ENCODE results near the gene CLCN5.

CLCN5 gene

GRCh38 chrX:50093625-50094024 is 171.2 kb downstream of the CLCN5 start:
- no peak overlapping the region for H3K4me3 ChIP-seq (replicated peaks; ENCODE audit: low read depth, low read length)
- DNase-seq (ENCODE audit: low read depth): no peak

GRCh38 chrX:50097071-50097470 is 174.7 kb downstream of the CLCN5 start:
- no peak for TF ChIP-seq CTCF (IDR thresholded peaks at IDR 0.05; ENCODE audit: low read length, missing control alignments)
- no peak for DNase-seq (ENCODE audit: low read depth)

More at GRCh38 chrX:50093625-50094024, 171.2 kb downstream of the CLCN5 start:
- no peak for TF ChIP-seq CTCF (IDR thresholded peaks at IDR 0.05; ENCODE audit: low read length, missing control alignments)

GRCh38 chrX:50098241-50098640 is 175.8 kb downstream of the CLCN5 start:
- no peak overlapping the region for H3K4me3 ChIP-seq (replicated peaks; ENCODE audit: low read depth, low read length)
- DNase-seq (ENCODE audit: low read depth): no peak
- TF ChIP-seq CTCF (IDR thresholded peaks at IDR 0.05; ENCODE audit: low read length, missing control alignments): no peak

More at GRCh38 chrX:50097071-50097470, 174.7 kb downstream of the CLCN5 start:
- H3K4me3 ChIP-seq (replicated peaks; ENCODE audit: low read depth, low read length): no peak overlapping the region

GRCh38 chrX:50098749-50099148 is 176.4 kb downstream of the CLCN5 start:
- H3K4me3 ChIP-seq (replicated peaks; ENCODE audit: low read depth, low read length): no peak overlapping the region
- TF ChIP-seq CTCF (IDR thresholded peaks at IDR 0.05; ENCODE audit: low read length, missing control alignments): no peak
- DNase-seq (ENCODE audit: low read depth): no peak

- DNase-seq (ENCODE audit: low read depth): no peak
- H3K4me3 ChIP-seq (replicated peaks; ENCODE audit: low read depth, low read length): no peak overlapping the region
- TF ChIP-seq CTCF (IDR thresholded peaks at IDR 0.05; ENCODE audit: low read length, missing control alignments): no peak
Observed at GRCh38 chrX:50099331-50099730, 176.9 kb downstream of the CLCN5 start.

- no peak for DNase-seq (ENCODE audit: low read depth)
- peak; percentile 17 for TF ChIP-seq CTCF (IDR thresholded peaks at IDR 0.05; ENCODE audit: low read length, missing control alignments)
- H3K4me3 ChIP-seq (replicated peaks; ENCODE audit: low read depth, low read length): no peak overlapping the region
Observed at GRCh38 chrX:50100188-50100587, 177.8 kb downstream of the CLCN5 start.

- DNase-seq (ENCODE audit: low read depth): no peak
- TF ChIP-seq CTCF (IDR thresholded peaks at IDR 0.05; ENCODE audit: low read length, missing control alignments): no peak
- H3K4me3 ChIP-seq (replicated peaks; ENCODE audit: low read depth, low read length): no peak overlapping the region
Observed at GRCh38 chrX:50103176-50103575, 180.8 kb downstream of the CLCN5 start.
